Lower lobe of right lung (tissue), 2 donors: ENCODE data around the gene CD34. TPM values are rescaled to one million over a fixed set of nuclear protein-coding genes. Genes with fewer than 3 reads are reported as not detected.
A peak's percentile ranks its signal among the peaks of the same experiment; 100 is the strongest.

Experiments used
- ATAC-seq, 2 donors: fragments of 200-7000 bp; cut with Tn5 transposase; one replicate each; pipeline ENCODE4 v1.9.1; 2020 to 2022; ENCODE audit warnings: mild to moderate bottlenecking in 2 of 2, moderate library complexity in 2 of 2
- DNase-seq: peaks from one replicate; pipeline ENCODE4 v3.0.0-alpha.2; 2020
- H3K27ac ChIP-seq: fragments of 200-600 bp; one replicate; pipeline ENCODE4 v1.8.0; 2022
- H3K27me3 ChIP-seq: fragments of 200-600 bp; one replicate; pipeline ENCODE4 v1.8.0; 2022; ENCODE audit warnings: low read depth
- H3K36me3 ChIP-seq: fragments of 200-600 bp; one replicate; pipeline ENCODE4 v1.8.0; 2022; ENCODE audit warnings: mild to moderate bottlenecking
- H3K4me1 ChIP-seq: fragments of 200-600 bp; one replicate; pipeline ENCODE4 v1.8.0; 2022
- H3K4me3 ChIP-seq: fragments of 200-600 bp; one replicate; pipeline ENCODE4 v1.8.0; 2022; ENCODE audit warnings: mild to moderate bottlenecking
- H3K9me3 ChIP-seq: fragments of 200-600 bp; one replicate; pipeline ENCODE4 v1.8.0; 2022
- CTCF ChIP-seq: fragments of 200-600 bp; IDR thresholded peaks from one replicate; pipeline ENCODE4 v1.8.0; 2022; ENCODE audit warnings: antibody characterized with exemption, mild to moderate bottlenecking
- intact Hi-C: fragments of 100-400 bp; cut with DNase I; formaldehyde crosslinking; loops from one replicate; pipeline ENCODE4 v1.11.0; 2022
- total RNA-seq: library from RNA; stranded (reverse); fragmentation: NEBNext Ultra II Directional; extraction: Animal tissue kit (Norgen Biotek cat#: 25700); gene quantifications from one replicate; pipeline ENCODE4 v1.2.1, GENCODE V29; 2021
- donor health status: DM: no; HTN: yes; CAD: no; lungs with severe emphysema.

CD34 gene
- total RNA-seq, 1 donor from 2014 or later, result 44.6 TPM

- Histone ChIP-seq H3K27me3 (no peaks in the 10 kb centered on the region), H3K27ac (no peak overlapping the region), H3K36me3 (no peaks in the 10 kb centered on the region), H3K9me3 (no peaks in the 10 kb centered on the region), H3K4me3 (no peak overlapping the region), H3K4me1 (peaks cover 75% of the 10 kb centered on the region)
- ATAC-seq (no peak), DNase-seq (no peak)
- TF ChIP-seq CTCF, result no peak
- intact Hi-C loops, result no loop called here
Measured at GRCh38 chr1:207921321-207921720, 10.4 kb upstream of the CD34 start.

GRCh38 chr1:207920444-207921021 lies 9.6 kb upstream of the CD34 start:
- no peak for TF ChIP-seq CTCF
- Histone ChIP-seq H3K4me1 (peaks cover 73% of the 10 kb centered on the region), H3K4me3 (no peak overlapping the region), H3K27me3 (no peaks in the 10 kb centered on the region), H3K27ac (peak overlapping the region; percentile 13), H3K9me3 (no peaks in the 10 kb centered on the region), H3K36me3 (no peaks in the 10 kb centered on the region)
- no peak for ATAC-seq
- intact Hi-C loops, result no loop called here
- no peak for DNase-seq

GRCh38 chr1:207919523-207920170 lies 8.7 kb upstream of the CD34 start:
- Histone ChIP-seq H3K36me3 (no peaks in the 10 kb centered on the region), H3K9me3 (no peaks in the 10 kb centered on the region), H3K27ac (peak overlapping the region; percentile 56), H3K4me3 (no peak overlapping the region), H3K27me3 (no peaks in the 10 kb centered on the region), H3K4me1 (peaks cover 64% of the 10 kb centered on the region)
- intact Hi-C loops, result no loop called here
- ATAC-seq (peak; percentile 65 to 68), DNase-seq (no peak)
- no peak for TF ChIP-seq CTCF

GRCh38 chr1:207918581-207918980 lies 7.7 kb upstream of the CD34 start:
- no peak for TF ChIP-seq CTCF
- Histone ChIP-seq H3K27ac (peak overlapping the region; percentile 56), H3K4me3 (no peak overlapping the region), H3K4me1 (peaks cover 54% of the 10 kb centered on the region), H3K9me3 (no peaks in the 10 kb centered on the region), H3K36me3 (no peaks in the 10 kb centered on the region), H3K27me3 (no peaks in the 10 kb centered on the region)
- intact Hi-C loops, result no loop called here
- ATAC-seq (peak in 1 of 2 donors; percentile 35), DNase-seq (no peak)

- peak overlapping the region; percentile 56 for H3K27ac ChIP-seq
- no peak for TF ChIP-seq CTCF
- intact Hi-C loops, result no loop called here
- no peak overlapping the region for H3K4me3 ChIP-seq
- ATAC-seq (no peak), DNase-seq (no peak)
- no peaks in the 10 kb centered on the region for H3K9me3 ChIP-seq
- H3K4me1 ChIP-seq, result peaks cover 49% of the 10 kb centered on the region
- H3K27me3 ChIP-seq, result no peaks in the 10 kb centered on the region
- no peaks in the 10 kb centered on the region for H3K36me3 ChIP-seq
Measured at GRCh38 chr1:207918011-207918410, 7.1 kb upstream of the CD34 start.
